AG09309 (cell line): Measurements from ENCODE around the gene ANKRD60.

Experiments used
- DNase-seq: peaks from one replicate; pipeline ENCODE4 v3.0.0-alpha.2; 2010; ENCODE audit warnings: low read depth
- H3K4me3 ChIP-seq: 2 replicates; pipeline ENCODE4 v1.5.1; 2011; ENCODE audit warnings: mild to moderate bottlenecking, low read depth, low read length, moderate library complexity; ENCODE audit not compliant: control insufficient read depth
- CTCF ChIP-seq: IDR thresholded peaks from 2 replicates; pipeline ENCODE4 v1.5.1; 2011; ENCODE audit warnings: mild to moderate bottlenecking, low read depth, low read length, inconsistent platforms; ENCODE audit not compliant: insufficient read depth, control insufficient read depth; ENCODE audit errors: missing control alignments

The ANKRD60 gene

GRCh38 chr20:58209652-58210397, 18.6 kb downstream of the ANKRD60 start:
- TF ChIP-seq CTCF, result peak; percentile 100
- no peak overlapping the region for H3K4me3 ChIP-seq
- DNase-seq, result no peak

DNA sequence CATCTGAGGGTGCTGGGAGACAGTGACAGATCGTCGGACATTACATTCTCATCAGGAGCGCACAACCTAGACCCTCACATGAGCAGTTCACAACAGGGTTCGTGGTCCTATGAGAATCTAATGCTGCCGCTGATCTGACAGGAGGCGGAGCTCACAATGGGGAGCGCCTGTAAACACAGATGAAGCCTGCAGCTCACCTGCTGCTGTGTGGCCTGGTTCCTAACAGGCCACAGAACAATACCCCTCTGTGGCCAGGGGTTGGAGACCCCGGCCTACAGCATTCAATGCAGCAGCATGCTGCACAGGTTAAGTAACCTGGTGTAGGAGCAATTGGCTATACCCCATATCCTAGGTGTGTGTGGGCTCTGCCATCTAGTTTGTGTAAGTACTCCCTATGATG, 19.5 kb downstream of the ANKRD60 start:
- H3K4me3 ChIP-seq, result no peak overlapping the region
- no peak for TF ChIP-seq CTCF
- no peak for DNase-seq

DNA sequence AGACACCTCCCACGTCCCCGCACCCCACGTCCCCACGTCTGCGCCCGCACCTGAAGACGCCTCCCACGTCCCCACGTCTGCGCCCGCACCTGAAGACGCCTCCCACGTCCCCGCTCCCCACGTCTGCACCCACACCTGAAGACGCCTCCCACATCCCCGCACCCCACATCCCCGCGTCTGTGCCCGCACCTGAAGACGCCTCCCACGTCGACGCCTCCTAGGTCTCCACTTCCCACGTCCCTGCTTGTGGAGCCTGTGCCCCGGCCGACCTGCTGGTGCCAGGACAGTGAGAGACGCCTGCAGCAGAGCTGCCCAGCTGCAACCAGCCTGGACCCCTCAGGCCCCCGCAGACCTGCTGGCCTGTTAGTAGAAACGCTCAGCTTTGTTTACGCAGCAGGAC, 22.6 kb downstream of the ANKRD60 start:
- no peak for DNase-seq
- no peak for TF ChIP-seq CTCF

DNA sequence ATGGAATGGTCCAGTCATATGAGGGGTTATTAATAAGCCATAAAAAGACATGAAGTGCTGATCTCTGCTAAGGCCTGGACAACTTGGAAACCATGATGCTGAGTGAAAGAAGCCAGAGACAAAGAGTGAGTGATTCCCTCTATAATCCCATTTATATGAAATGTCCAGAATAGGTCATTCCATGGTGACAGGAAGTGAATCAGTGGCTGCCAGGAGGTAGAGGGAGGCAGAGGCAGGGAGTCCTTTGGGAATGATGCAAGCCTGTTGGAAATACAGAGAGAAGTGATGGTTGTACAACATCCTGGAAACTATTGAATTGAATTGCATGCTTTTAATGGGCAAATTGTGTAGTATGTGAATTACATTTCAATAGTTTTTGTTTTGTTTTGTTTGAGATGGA, 26.4 kb downstream of the ANKRD60 start:
- DNase-seq, result no peak
- H3K4me3 ChIP-seq, result no peak overlapping the region
- no peak for TF ChIP-seq CTCF

More for the DNA sequence above, 22.6 kb downstream of the ANKRD60 start:
- H3K4me3 ChIP-seq, result no peak overlapping the region

DNA sequence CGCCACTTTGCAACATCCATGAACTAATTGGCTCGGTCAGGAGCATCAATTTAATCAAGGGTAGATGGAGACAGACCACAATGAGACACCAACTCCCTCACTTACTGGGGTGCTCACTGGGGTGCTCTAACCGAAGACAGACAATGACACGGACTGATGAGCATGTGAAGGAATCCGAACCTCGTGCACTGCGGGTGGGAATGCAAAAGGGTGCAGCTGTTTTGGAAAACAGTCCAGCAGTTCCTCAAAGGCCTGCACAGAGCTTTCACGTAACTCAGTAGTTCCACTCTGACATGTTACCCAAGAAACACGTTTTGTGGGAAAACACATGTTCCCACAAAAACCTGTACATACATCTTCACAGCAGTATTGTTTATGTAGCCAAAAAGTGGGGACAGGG, 26.8 kb downstream of the ANKRD60 start:
- no peak overlapping the region for H3K4me3 ChIP-seq
- DNase-seq, result no peak
- TF ChIP-seq CTCF, result no peak

- no peak for TF ChIP-seq CTCF
These were observed 29.0 kb downstream of the ANKRD60 start for GRCh38 chr20:58199469-58199868.

GRCh38 chr20:58198901-58199355, 29.5 kb downstream of the ANKRD60 start:
- no peak for TF ChIP-seq CTCF

More at GRCh38 chr20:58199469-58199868, 29.0 kb downstream of the ANKRD60 start:
- no peak overlapping the region for H3K4me3 ChIP-seq
- no peak for DNase-seq

More at GRCh38 chr20:58198901-58199355, 29.5 kb downstream of the ANKRD60 start:
- no peak overlapping the region for H3K4me3 ChIP-seq
- no peak for DNase-seq
